HepG2 (cell line): ENCODE data around the gene VWA1. TPM values are rescaled to one million over a fixed set of nuclear protein-coding genes. Genes with fewer than 3 reads are reported as not detected.

ENCODE experiments used
- GTF2F1 ChIP-seq: fragments of 150-350 bp; IDR thresholded peaks from 2 replicates; pipeline ENCODE4 v1.6.1; 2014; ENCODE audit warnings: low read length
- PREB ChIP-seq: sonication (generic); formaldehyde crosslinking; IDR thresholded peaks from 2 replicates; pipeline ENCODE4 v1.4.0; 2020; ENCODE audit warnings: missing genetic modification reagents
- RXRB ChIP-seq: IDR thresholded peaks from 2 replicates; pipeline ENCODE4 v1.6.1; 2016; ENCODE audit warnings: borderline replicate concordance, missing genetic modification reagents, missing compliant biosample characterization
- TEAD3 ChIP-seq: optimal IDR thresholded peaks from 2 replicates; pipeline ENCODE3; 2016; ENCODE audit warnings: borderline replicate concordance
- THAP9 ChIP-seq: sonication (generic); formaldehyde crosslinking; IDR thresholded peaks from 2 replicates; pipeline ENCODE4; 2020; ENCODE audit warnings: missing genetic modification reagents, mild to moderate bottlenecking, borderline replicate concordance
- ZNF12 ChIP-seq: sonication (generic); formaldehyde crosslinking; IDR thresholded peaks from 2 replicates; pipeline ENCODE4 v1.5.0; 2020; ENCODE audit warnings: missing genetic modification reagents
- ZNF143 ChIP-seq: sonication (generic); formaldehyde crosslinking; IDR thresholded peaks from 2 replicates; pipeline ENCODE4 v1.4.0; 2020; ENCODE audit warnings: missing genetic modification reagents
- ZNF367 ChIP-seq: sonication (generic); formaldehyde crosslinking; IDR thresholded peaks from 2 replicates; pipeline ENCODE4 v1.4.0; 2020; ENCODE audit warnings: missing genetic modification reagents, borderline replicate concordance
- ZSCAN25 ChIP-seq: sonication (generic); formaldehyde crosslinking; IDR thresholded peaks from 2 replicates; pipeline ENCODE4 v1.8.0; 2022; ENCODE audit warnings: mild to moderate bottlenecking, missing genetic modification reagents
- polyA plus RNA-seq, 8 experiments: library from polyadenylated mRNA; depleted of rRNA in 3 of 8; stranded (reverse) in 7 of 8; unstranded in 1 of 8; fragments of >200 nt; fragmentation: Illumina TruSeq in 4 of 8; extraction: Trizol in 4 of 8; gene quantifications; 2 replicates each; pipeline versions ENCODE4 v1.2.1 to v1.2.3, GENCODE V29; 2011 to 2016; ENCODE audit warnings: low read depth in 4 of 8, missing spikeins in 1 of 8, mixed read lengths in 1 of 8; ENCODE audit not compliant: insufficient read depth in 1 of 8
- total RNA-seq, 5 experiments: library from RNA; depleted of rRNA; stranded (reverse); fragments of >200 nt; fragmentation: Illumina TruSeq; extraction: Trizol; gene quantifications; 2 replicates each; pipeline ENCODE4 v1.2.3, GENCODE V29; 2016; ENCODE audit warnings: low read depth in 1 of 5
- TF ChIP-seq, protein P1 (sequence below): sonication (generic); formaldehyde crosslinking; IDR thresholded peaks from 2 replicates; pipeline ENCODE4 v1.8.1; 2023; ENCODE audit warnings: mild to moderate bottlenecking, missing genetic modification reagents
- TF ChIP-seq, protein P2 (sequence below): IDR thresholded peaks from 2 replicates; pipeline ENCODE4 v1.6.1; 2016; ENCODE audit warnings: low read depth, missing genetic modification reagents, missing compliant biosample characterization
- TF ChIP-seq, protein P3 (sequence below): sonication (generic); formaldehyde crosslinking; IDR thresholded peaks from 2 replicates; pipeline ENCODE4 v1.8.0; 2022; ENCODE audit warnings: mild to moderate bottlenecking, missing genetic modification reagents, borderline replicate concordance
- TF ChIP-seq, protein P4 (sequence below): fragments of 450-650 bp; IDR thresholded peaks from 2 replicates; pipeline ENCODE4 v1.6.1; 2017; ENCODE audit warnings: mild to moderate bottlenecking

Gene VWA1
- total and polyA plus RNA-seq, 2 of the 13 experiments (the other 11 are each of a cell fraction or from before 2014, with no cell fraction given) = 40.9 to 57.5 TPM

GRCh38 chr1:1400576-1401456 lies 34.7 kb upstream of the VWA1 start (continued):
- TF ChIP-seq, protein P1, sequence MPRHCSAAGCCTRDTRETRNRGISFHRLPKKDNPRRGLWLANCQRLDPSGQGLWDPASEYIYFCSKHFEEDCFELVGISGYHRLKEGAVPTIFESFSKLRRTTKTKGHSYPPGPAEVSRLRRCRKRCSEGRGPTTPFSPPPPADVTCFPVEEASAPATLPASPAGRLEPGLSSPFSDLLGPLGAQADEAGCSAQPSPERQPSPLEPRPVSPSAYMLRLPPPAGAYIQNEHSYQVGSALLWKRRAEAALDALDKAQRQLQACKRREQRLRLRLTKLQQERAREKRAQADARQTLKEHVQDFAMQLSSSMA = no peak
- TF ChIP-seq RXRB (CRISPR knock-in tag) = peak; percentile 99
- TF ChIP-seq TEAD3 (CRISPR knock-in tag) = peak; percentile 92
- TF ChIP-seq ZSCAN25 (CRISPR knock-in tag) = peak; percentile 92
- TF ChIP-seq PREB (CRISPR knock-in tag) = no peak
- no peak for TF ChIP-seq GTF2F1
- no peak; the same call in 1 of the 2 replicates for TF ChIP-seq THAP9 (CRISPR knock-in tag)
- no peak for TF ChIP-seq ZNF12
- TF ChIP-seq ZNF367 (CRISPR knock-in tag) = 0 out of 2 replicates have a peak, but pooled peaks have one; percentile 36
- TF ChIP-seq, protein P2, sequence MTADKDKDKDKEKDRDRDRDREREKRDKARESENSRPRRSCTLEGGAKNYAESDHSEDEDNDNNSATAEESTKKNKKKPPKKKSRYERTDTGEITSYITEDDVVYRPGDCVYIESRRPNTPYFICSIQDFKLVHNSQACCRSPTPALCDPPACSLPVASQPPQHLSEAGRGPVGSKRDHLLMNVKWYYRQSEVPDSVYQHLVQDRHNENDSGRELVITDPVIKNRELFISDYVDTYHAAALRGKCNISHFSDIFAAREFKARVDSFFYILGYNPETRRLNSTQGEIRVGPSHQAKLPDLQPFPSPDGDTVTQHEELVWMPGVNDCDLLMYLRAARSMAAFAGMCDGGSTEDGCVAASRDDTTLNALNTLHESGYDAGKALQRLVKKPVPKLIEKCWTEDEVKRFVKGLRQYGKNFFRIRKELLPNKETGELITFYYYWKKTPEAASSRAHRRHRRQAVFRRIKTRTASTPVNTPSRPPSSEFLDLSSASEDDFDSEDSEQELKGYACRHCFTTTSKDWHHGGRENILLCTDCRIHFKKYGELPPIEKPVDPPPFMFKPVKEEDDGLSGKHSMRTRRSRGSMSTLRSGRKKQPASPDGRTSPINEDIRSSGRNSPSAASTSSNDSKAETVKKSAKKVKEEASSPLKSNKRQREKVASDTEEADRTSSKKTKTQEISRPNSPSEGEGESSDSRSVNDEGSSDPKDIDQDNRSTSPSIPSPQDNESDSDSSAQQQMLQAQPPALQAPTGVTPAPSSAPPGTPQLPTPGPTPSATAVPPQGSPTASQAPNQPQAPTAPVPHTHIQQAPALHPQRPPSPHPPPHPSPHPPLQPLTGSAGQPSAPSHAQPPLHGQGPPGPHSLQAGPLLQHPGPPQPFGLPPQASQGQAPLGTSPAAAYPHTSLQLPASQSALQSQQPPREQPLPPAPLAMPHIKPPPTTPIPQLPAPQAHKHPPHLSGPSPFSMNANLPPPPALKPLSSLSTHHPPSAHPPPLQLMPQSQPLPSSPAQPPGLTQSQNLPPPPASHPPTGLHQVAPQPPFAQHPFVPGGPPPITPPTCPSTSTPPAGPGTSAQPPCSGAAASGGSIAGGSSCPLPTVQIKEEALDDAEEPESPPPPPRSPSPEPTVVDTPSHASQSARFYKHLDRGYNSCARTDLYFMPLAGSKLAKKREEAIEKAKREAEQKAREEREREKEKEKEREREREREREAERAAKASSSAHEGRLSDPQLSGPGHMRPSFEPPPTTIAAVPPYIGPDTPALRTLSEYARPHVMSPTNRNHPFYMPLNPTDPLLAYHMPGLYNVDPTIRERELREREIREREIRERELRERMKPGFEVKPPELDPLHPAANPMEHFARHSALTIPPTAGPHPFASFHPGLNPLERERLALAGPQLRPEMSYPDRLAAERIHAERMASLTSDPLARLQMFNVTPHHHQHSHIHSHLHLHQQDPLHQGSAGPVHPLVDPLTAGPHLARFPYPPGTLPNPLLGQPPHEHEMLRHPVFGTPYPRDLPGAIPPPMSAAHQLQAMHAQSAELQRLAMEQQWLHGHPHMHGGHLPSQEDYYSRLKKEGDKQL = peak; percentile 85
- peak; percentile 75 for TF ChIP-seq ZNF143 (CRISPR knock-in tag)
- TF ChIP-seq, protein P3, sequence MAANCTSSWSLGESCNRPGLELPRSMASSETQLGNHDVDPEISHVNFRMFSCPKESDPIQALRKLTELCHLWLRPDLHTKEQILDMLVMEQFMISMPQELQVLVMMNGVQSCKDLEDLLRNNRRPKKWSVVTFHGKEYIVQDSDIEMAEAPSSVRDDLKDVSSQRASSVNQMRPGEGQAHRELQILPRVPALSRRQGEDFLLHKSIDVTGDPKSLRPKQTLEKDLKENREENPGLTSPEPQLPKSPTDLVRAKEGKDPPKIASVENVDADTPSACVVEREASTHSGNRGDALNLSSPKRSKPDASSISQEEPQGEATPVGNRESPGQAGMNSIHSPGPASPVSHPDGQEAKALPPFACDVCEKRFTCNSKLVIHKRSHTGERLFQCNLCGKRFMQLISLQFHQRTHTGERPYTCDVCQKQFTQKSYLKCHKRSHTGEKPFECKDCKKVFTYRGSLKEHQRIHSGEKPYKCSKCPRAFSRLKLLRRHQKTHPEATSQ (CRISPR knock-in tag) = 0 out of 2 replicates have a peak, but pooled peaks have one; percentile 51
- TF ChIP-seq, protein P4, sequence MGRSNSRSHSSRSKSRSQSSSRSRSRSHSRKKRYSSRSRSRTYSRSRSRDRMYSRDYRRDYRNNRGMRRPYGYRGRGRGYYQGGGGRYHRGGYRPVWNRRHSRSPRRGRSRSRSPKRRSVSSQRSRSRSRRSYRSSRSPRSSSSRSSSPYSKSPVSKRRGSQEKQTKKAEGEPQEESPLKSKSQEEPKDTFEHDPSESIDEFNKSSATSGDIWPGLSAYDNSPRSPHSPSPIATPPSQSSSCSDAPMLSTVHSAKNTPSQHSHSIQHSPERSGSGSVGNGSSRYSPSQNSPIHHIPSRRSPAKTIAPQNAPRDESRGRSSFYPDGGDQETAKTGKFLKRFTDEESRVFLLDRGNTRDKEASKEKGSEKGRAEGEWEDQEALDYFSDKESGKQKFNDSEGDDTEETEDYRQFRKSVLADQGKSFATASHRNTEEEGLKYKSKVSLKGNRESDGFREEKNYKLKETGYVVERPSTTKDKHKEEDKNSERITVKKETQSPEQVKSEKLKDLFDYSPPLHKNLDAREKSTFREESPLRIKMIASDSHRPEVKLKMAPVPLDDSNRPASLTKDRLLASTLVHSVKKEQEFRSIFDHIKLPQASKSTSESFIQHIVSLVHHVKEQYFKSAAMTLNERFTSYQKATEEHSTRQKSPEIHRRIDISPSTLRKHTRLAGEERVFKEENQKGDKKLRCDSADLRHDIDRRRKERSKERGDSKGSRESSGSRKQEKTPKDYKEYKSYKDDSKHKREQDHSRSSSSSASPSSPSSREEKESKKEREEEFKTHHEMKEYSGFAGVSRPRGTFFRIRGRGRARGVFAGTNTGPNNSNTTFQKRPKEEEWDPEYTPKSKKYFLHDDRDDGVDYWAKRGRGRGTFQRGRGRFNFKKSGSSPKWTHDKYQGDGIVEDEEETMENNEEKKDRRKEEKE = no peak
